ENCODE data around the gene IRGQ.
"Not testable (repeated sequence)": the region's sequence is repeated elsewhere in the genome, so short reads cannot be mapped to it uniquely, and the experiment has no call there.

IRGQ gene

DNA sequence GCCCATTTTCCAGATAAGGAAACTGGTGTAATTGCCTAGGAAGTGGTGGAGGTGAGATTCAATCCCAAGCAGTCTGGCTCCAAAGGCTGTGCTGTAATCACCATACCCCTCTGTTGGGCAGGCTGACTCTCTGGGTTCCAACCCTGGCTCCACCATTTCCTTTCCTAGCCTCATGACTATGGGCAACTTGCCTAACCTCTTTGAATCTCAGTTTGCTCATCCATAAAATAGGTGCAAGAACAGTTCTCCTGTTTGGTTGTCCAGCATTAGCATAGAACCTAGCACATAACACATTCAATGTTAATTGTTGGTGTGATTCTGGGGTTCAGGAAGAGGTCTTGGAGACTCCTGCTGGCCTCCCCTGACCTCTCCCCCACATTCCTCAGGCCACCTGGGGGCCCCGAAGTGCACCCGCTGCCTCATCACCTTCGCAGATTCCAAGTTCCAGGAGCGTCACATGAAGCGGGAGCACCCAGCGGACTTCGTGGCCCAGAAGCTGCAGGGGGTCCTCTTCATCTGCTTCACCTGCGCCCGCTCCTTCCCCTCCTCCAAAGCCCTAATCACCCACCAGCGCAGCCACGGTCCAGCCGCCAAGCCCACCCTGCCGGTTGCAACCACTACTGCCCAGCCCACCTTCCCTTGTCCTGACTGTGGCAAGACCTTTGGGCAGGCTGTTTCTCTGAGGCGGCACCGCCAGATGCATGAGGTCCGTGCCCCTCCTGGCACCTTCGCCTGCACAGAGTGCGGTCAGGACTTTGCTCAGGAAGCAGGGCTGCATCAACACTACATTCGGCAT is 2.7 kb upstream of the IRGQ start:
- no peak for DNase-seq (ENCODE audit: low read depth)

DNA sequence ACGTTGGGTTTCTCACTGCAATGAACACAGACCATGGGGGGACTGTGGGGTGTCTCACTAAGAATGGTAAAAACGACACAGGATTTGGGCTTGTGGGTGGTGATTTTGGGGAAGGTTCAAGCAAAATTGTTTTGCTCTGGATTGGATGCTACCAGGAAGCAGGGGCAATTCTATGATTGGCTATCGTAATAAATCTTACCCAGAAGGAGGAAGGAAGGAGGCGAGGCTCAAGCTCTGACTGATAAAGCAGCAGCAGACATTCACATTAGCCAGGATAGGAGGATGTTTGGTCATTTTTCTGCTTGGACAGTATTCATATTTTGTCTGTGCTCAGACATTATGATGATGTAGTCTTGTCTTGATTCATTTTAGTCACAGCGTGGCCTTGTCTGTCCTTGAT is 1.9 kb upstream of the IRGQ start:
- DNase-seq (ENCODE audit: low read depth), result no peak

DNA sequence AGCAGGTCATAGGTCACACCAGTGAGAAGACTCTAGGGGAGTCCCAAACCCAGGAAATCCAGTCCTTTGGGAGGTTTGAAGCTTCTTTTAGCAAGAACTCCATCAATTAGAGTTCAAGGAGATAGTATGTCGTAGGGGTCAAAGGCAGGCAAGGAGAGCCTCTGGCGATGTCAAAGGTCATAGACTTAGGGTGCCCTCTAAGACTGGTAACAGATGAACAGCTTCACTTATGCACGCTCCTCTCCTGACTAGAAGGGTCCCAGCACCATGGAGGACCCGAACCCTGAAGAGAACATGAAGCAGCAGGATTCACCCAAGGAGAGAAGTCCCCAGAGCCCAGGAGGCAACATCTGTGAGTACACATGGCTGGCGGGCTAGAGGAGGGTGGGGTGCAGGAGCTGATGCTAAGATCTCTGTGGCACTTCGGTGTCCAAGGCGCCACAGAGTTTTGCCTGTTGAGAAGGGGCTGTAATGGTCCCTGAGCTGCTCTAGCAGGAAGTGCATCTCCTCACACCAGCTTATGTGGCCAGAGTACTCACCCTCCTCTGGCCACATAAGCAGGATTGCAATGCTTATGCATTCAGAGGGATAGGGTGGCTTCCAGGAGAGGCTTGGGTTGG is 1.0 kb upstream of the IRGQ start:
- no peak for DNase-seq (ENCODE audit: low read depth)

GRCh38 chr19:43595605-43595998 is 332 bp downstream of the IRGQ start:
- DNase-seq (ENCODE audit: low read depth), result no peak

DNA sequence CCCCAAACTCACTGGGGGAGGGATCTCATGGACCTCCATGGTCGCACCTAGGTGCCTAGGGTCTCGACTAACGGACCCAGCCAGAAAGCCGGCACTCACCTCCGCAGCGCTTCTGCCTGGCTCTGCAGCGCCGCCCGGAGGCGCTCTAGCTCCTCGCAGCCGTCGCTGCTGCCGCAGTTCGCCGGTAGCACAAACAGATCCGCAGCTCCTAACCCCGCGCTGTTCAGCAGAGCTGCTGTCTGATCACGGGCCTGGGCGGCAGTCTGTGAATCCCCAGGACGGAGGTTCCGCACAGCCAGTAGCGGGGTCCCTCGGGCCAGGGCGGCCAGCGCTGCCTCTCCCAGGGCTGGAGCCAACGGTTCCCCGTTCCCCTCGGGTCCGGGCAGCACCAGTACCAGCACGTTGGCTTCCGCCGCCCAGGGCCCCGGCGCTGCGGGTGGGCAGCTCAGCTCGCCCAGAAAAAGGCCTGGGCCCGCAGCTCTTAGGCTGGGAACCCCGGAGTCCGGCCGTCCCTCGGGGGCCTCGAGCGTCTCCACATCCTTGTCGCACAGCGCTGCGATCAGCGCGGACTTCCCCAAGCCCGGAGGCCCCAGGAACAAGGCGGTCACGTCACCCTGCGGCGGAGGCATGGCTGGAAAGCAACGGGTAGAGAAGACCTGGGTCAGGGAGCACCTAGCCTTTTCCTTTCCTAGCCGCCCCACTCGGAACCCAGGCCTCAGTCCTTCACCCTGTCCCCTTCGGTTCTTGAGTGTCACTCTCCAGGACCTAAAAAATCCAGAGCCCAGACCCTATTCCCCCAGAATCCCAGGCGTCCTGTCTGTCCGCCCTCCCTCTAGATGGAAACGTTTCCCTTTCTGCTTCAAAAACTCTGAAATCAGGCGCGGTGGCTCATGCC is 977 bp downstream of the IRGQ start:
- DNase-seq (ENCODE audit: low read depth), result no peak

GRCh38 chr19:43594081-43594697 is 1.7 kb downstream of the IRGQ start:
- DNase-seq (ENCODE audit: low read depth), result no peak

DNA sequence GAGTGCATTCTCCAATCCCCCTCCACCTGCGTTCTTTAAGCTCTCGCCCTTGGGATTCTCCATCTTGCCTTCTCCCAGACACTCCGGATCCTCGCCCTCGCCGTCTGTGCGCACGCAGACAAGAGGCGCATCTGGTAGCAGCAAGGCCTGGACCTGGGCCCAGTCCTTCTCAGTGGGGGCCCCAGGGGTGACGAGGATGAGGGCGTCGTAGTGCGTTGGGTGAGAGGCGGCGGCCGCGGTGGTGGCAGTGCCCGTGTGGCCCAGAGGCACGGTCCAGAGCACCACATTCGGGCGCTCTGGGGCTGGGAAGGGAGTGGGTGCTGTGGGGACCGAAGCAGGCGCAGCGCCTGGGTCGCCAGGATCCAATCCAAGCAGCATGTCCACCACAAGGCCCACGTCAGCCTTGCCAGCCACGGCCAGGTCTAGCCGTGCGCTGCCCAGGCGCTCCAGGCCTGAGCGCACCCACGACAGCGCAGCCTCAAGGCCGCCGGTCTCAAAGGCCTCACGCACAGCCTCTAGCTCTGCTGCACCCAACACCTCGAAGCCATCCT is 3.1 kb downstream of the IRGQ start:
- no peak for DNase-seq (ENCODE audit: low read depth)

DNA sequence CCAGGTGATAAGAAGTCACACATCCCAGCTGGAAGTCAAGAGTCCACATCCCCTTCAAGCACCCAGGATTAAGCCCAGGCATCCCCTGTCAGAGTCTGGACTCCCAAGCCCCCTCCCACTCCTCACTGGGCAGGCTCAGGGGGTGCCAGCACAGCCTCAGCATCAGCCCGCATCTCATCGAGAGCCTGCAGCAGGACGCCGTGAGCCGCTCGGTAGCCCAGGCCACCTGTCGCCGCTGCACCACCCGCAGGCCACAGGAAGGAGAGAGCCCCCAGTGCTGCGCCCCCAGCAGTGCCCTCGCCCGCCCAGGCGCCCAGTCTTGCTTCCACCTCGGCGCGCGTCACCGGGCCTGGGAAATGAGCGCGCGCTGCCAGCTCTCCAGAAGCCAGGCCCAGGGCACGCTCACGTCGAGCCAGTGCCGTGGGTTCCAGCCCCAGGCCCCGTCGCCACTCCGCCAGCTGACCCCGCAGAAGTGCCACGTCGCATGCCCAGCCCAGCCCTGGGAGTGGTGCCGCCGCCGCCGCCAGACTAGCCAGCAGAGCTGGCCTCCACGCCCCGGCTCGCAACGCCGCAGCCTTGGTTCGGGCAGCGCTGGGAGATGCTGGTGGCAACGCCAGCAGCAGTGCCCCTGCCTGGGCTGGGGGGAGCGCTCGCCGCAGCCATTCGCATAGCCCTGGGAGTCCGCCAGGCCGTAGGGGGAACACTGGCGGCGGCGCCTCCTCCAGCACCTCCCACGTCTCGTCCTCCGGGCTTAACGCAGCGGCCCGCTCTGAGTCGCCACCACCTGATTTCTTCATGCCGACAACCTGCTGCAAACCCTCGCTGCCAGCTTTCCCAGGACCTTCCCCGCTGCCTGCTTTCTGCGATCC is 3.8 kb downstream of the IRGQ start:
- no peak for DNase-seq (ENCODE audit: low read depth)

GRCh38 chr19:43589678-43590077 is 6.3 kb downstream of the IRGQ start:
- DNase-seq (ENCODE audit: low read depth), result no peak

- no peak for DNase-seq (ENCODE audit: low read depth)
Measured at GRCh38 chr19:43589277-43589676, 6.7 kb downstream of the IRGQ start.

GRCh38 chr19:43587029-43587428 is 8.9 kb downstream of the IRGQ start:
- not testable (repeated sequence) for DNase-seq (ENCODE audit: low read depth)

- DNase-seq (ENCODE audit: low read depth), result no peak
Measured at GRCh38 chr19:43586346-43586745, 9.6 kb downstream of the IRGQ start.

DNA sequence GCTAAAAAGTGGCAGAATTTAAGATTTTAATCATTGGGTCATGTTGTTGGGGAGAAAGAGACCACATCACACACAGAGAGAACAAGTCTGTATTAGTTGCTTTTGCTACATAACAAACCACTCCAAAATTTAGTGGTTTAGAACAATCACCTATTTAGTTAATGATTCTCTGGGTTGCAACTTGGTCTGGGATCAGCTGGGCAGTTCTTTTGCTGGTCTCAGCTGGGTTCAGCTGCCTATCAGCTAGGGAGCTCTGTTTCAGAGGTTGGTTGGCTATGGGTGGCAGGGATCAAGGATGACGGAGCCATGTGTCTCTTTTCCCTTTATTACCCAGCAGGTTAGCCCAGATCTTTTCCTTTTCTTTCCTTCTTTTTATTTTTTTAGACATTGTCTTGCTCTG is 11.4 kb downstream of the IRGQ start:
- no peak for DNase-seq (ENCODE audit: low read depth)

GRCh38 chr19:43582495-43582894 is 13.4 kb downstream of the IRGQ start:
- no peak for DNase-seq (ENCODE audit: low read depth)

- DNase-seq (ENCODE audit: low read depth), result no peak
Measured at GRCh38 chr19:43581467-43581866, 14.5 kb downstream of the IRGQ start.

GRCh38 chr19:43578787-43579186 is 17.1 kb downstream of the IRGQ start:
- no peak for DNase-seq (ENCODE audit: low read depth)

DNA sequence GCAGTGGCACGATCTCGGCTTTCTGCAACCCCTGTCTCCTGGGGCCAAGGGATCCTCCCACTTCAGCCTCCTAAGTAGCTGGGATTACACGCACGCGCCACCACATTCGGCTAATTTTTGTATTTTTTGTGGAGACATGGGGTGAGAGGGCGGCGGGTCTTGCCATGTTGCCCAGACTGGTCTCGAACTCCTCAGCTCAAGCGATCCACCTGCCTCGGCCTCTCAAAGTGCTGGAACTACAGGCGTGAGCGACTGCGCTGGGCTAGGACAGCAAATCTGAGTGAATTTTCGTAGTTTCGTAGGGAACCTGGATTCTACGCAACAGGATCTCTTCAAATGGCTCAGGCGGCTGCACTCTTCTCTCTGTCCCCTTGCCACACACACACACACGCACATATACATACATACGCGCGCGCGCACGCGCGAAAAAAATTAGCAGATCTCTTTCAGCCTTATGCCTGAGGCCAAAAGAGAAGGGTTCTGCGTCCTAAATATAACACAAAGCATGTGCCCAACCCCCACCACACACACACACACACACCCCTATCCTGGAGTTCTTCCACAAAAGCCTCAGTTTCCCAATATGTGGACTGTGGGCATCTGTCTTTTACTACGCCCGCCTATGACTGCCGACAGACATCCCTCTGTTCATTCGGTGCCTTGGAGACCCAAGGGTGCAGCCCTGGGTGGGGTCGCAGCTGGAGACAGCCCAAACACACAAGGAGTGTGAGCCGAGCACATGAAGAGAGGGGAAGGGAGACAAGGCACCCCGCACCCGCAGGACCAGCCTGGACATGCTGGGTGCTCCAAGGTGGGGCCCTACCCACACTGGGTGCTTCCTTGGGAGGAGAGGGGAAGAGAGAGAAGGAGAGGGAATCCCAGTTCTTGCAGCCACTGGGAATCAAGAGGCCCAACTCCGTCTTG is 19.7 kb downstream of the IRGQ start:
- no peak for DNase-seq (ENCODE audit: low read depth)

GRCh38 chr19:43575156-43575950 is 20.6 kb downstream of the IRGQ start, which contains the start of the genes PINLYP and XRCC1:
Gene PINLYP, plus strand, starts transcription at chr19:43575801. Its CDS starts 1,391 bp downstream, at chr19:43577192.
Gene XRCC1, minus strand, starts transcription at chr19:43575527. Its CDS starts 69 bp downstream, at chr19:43575458.
- peak; percentile 97 for DNase-seq (ENCODE audit: low read depth)
